ENCODE data around the gene TXNL4A.

- TF ChIP-seq CTCF (IDR thresholded peaks at IDR 0.05; ENCODE audit: low read length) (no peak), EZH2 (optimal IDR thresholded peaks at IDR 0.05; ENCODE audit: low read depth, low read length) (no peak)
Observed at GRCh38 chr18:80006724-80007123, 18.4 kb upstream of the TXNL4A start.
